GM13977 (cell line): Measurements from ENCODE around the gene ASPA.

Source experiments
- DNase-seq: peaks from one replicate; pipeline ENCODE4 v3.0.0; 2012; ENCODE audit warnings: low spot score
- CTCF ChIP-seq: IDR thresholded peaks from 2 replicates; pipeline ENCODE4 v1.5.1; 2012; ENCODE audit warnings: mild to moderate bottlenecking, control low read depth; ENCODE audit not compliant: insufficient read depth; ENCODE audit errors: extremely low read depth, missing control alignments
- in situ Hi-C: fragments of 300-500 bp; cut with MboI; formaldehyde crosslinking; loops from one replicate; pipeline ENCODE4 v1.12.0; 2022; ENCODE audit warnings: low sequenced_read_pairs, low pct_unique_long_range_greater_than_20kb, mixed read lengths, inconsistent platforms; ENCODE audit not compliant: unreplicated experiment

Gene ASPA

GRCh38 chr17:3485481-3486068 is 9.8 kb downstream of the ASPA start:
- no peak for TF ChIP-seq CTCF
- DNase-seq = no peak
- in situ Hi-C loops = loop anchor here (25.0 kb wide), 1 partner anchor 102 kb away; no protein-coding TSS in a partner anchor

- no peak for TF ChIP-seq CTCF
- in situ Hi-C loops = loop anchor here (25.0 kb wide), 1 partner anchor 90 kb away; no protein-coding TSS in a partner anchor
- no peak for DNase-seq
Measured at GRCh38 chr17:3497101-3497500, 21.3 kb downstream of the ASPA start.

- in situ Hi-C loops = no loop called here
- DNase-seq = no peak
Measured at GRCh38 chr17:3501344-3501743, 25.5 kb downstream of the ASPA start.

GRCh38 chr17:3502466-3502865 is 26.7 kb downstream of the ASPA start:
- no peak for DNase-seq

More at GRCh38 chr17:3501344-3501743, 25.5 kb downstream of the ASPA start:
- TF ChIP-seq CTCF = no peak

GRCh38 chr17:3503285-3503684 is 27.5 kb downstream of the ASPA start:
- DNase-seq = no peak
- TF ChIP-seq CTCF = no peak
- in situ Hi-C loops = no loop called here

More at GRCh38 chr17:3502466-3502865, 26.7 kb downstream of the ASPA start:
- no peak for TF ChIP-seq CTCF
- in situ Hi-C loops = no loop called here

- in situ Hi-C loops = no loop called here
- TF ChIP-seq CTCF = no peak
- DNase-seq = no peak
Measured at GRCh38 chr17:3505008-3505407, 29.2 kb downstream of the ASPA start.

GRCh38 chr17:3506054-3506453 is 30.3 kb downstream of the ASPA start:
- TF ChIP-seq CTCF = no peak
- no peak for DNase-seq
- in situ Hi-C loops = no loop called here
